Smooth muscle cell (in vitro differentiated cells): ENCODE data around the gene UBXN10. TPM values are rescaled to one million over a fixed set of nuclear protein-coding genes. Genes with fewer than 3 reads are reported as not detected.

Experiments used
- DNase-seq: peaks from one replicate; lab custom pipeline; 2025; ENCODE audit not compliant: unreplicated experiment; lab: John Stamatoyannopoulos, UW
- H2AFZ ChIP-seq: fragments of 200-600 bp; sonication (generic); 2 replicates; pipeline ENCODE4 v1.6.0; 2016; ENCODE audit warnings: antibody characterized with exemption, low read depth, mild to moderate bottlenecking
- H3F3A ChIP-seq: fragments of 200-600 bp; sonication (generic); 2 replicates; pipeline ENCODE4 v1.6.0; 2017; ENCODE audit warnings: antibody characterized with exemption, low read depth
- H3K27ac ChIP-seq: fragments of 200-600 bp; sonication (generic); 2 replicates; pipeline ENCODE4 v1.5.1; 2016; ENCODE audit warnings: low read depth, mild to moderate bottlenecking
- H3K27me3 ChIP-seq: fragments of 200-600 bp; sonication (generic); 2 replicates; pipeline ENCODE4 v1.6.1; 2016; ENCODE audit warnings: low read depth, mild to moderate bottlenecking
- H3K36me3 ChIP-seq: fragments of 200-600 bp; sonication (generic); 2 replicates; pipeline ENCODE4 v1.5.1; 2016; ENCODE audit warnings: low read depth
- H3K4me1 ChIP-seq: fragments of 200-600 bp; sonication (generic); 2 replicates; pipeline ENCODE4 v1.5.1; 2016; ENCODE audit warnings: low read depth
- H3K4me2 ChIP-seq: fragments of 200-600 bp; sonication (generic); 2 replicates; pipeline ENCODE4 v1.6.0; 2016; ENCODE audit warnings: mild to moderate bottlenecking
- H3K4me3 ChIP-seq: fragments of 200-600 bp; sonication (generic); 2 replicates; pipeline ENCODE4 v1.5.1; 2016; ENCODE audit warnings: mild to moderate bottlenecking
- H3K79me2 ChIP-seq: fragments of 200-600 bp; sonication (generic); 2 replicates; pipeline ENCODE4 v1.6.0; 2016; ENCODE audit warnings: low read depth, mild to moderate bottlenecking
- H3K9ac ChIP-seq: fragments of 200-600 bp; sonication (generic); 2 replicates; pipeline ENCODE4 v1.6.0; 2016; ENCODE audit warnings: low read depth
- H3K9me3 ChIP-seq: fragments of 200-600 bp; sonication (generic); replicated peaks from 2 replicates; pipeline ENCODE4 v1.5.1; 2016; ENCODE audit warnings: low read depth
- H4K20me1 ChIP-seq: fragments of 200-600 bp; sonication (generic); 2 replicates; pipeline ENCODE4 v1.6.0; 2016; ENCODE audit warnings: low read depth
- WGBS: methylation state at CpG from one replicate; pipeline ENCODE4 v1.1.7; 2016; ENCODE audit warnings: low lambda C conversion rate; 5-methylcytosine and 5-hydroxymethylcytosine counted together
- polyA plus RNA-seq: library from polyadenylated mRNA; unstranded; fragments of >200 nt; fragmentation: Nextera tagmentation; extraction: Ambion mirVana; gene quantifications from 2 replicates; pipeline ENCODE4 v1.2.1, GENCODE V29; 2016
- total RNA-seq: library from RNA; depleted of rRNA; stranded (reverse); fragments of >200 nt; gene quantifications from 2 replicates; pipeline ENCODE4 v1.2.3, GENCODE V29; 2014
- TF ChIP-seq, protein P1 (sequence below): fragments of 200-600 bp; sonication (generic); IDR thresholded peaks from 2 replicates; pipeline ENCODE4 v1.5.1; 2017; ENCODE audit warnings: borderline replicate concordance, mild to moderate bottlenecking, antibody characterized with exemption; ENCODE audit not compliant: insufficient read depth, poor library complexity, severe bottlenecking

The UBXN10 gene
- total and polyA plus RNA-seq, 2 experiments from 2014 or later, result 0.36 to 0.49 TPM

GRCh38 chr1:20160034-20160433 lies 25.9 kb upstream of the UBXN10 start:
- Histone ChIP-seq H3K4me1 (no peaks in the 10 kb centered on the region), H3K79me2 (no peaks in the 10 kb centered on the region), H2AFZ (no peak overlapping the region), H3F3A (no peaks in the 10 kb centered on the region), H3K4me2 (no peak overlapping the region), H3K27me3 (no peaks in the 10 kb centered on the region), H3K9ac (no peak overlapping the region), H3K36me3 (no peaks in the 10 kb centered on the region), H4K20me1 (no peaks in the 10 kb centered on the region), H3K27ac (no peak overlapping the region), H3K4me3 (no peak overlapping the region), H3K9me3 (peaks cover 8% of the 10 kb centered on the region)
- DNase-seq, result no peak
- WGBS, result 88% methylated on average over 1 of the region's 1 CpG
- TF ChIP-seq, protein P1, sequence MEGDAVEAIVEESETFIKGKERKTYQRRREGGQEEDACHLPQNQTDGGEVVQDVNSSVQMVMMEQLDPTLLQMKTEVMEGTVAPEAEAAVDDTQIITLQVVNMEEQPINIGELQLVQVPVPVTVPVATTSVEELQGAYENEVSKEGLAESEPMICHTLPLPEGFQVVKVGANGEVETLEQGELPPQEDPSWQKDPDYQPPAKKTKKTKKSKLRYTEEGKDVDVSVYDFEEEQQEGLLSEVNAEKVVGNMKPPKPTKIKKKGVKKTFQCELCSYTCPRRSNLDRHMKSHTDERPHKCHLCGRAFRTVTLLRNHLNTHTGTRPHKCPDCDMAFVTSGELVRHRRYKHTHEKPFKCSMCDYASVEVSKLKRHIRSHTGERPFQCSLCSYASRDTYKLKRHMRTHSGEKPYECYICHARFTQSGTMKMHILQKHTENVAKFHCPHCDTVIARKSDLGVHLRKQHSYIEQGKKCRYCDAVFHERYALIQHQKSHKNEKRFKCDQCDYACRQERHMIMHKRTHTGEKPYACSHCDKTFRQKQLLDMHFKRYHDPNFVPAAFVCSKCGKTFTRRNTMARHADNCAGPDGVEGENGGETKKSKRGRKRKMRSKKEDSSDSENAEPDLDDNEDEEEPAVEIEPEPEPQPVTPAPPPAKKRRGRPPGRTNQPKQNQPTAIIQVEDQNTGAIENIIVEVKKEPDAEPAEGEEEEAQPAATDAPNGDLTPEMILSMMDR, result no peak

- no peaks in the 10 kb centered on the region for H3K4me1 ChIP-seq
- H2AFZ ChIP-seq, result no peak overlapping the region
- no peak overlapping the region for H3K9ac ChIP-seq
- no peaks in the 10 kb centered on the region for H4K20me1 ChIP-seq
- no peaks in the 10 kb centered on the region for H3F3A ChIP-seq
- no peak overlapping the region for H3K4me2 ChIP-seq
- TF ChIP-seq, protein P1, result no peak
- 88% methylated on average over 15 of the region's 15 CpGs for WGBS
- H3K36me3 ChIP-seq, result no peaks in the 10 kb centered on the region
- H3K9me3 ChIP-seq, result peaks cover 8% of the 10 kb centered on the region
- H3K79me2 ChIP-seq, result no peaks in the 10 kb centered on the region
- no peak for DNase-seq
- H3K27me3 ChIP-seq, result no peaks in the 10 kb centered on the region
- H3K4me3 ChIP-seq, result no peak overlapping the region
- H3K27ac ChIP-seq, result no peak overlapping the region
These were observed 21.1 kb upstream of the UBXN10 start for GRCh38 chr1:20164694-20165202.

GRCh38 chr1:20165522-20165951 lies 20.4 kb upstream of the UBXN10 start:
- Histone ChIP-seq H3K27me3 (no peaks in the 10 kb centered on the region), H2AFZ (no peak overlapping the region), H3K79me2 (no peaks in the 10 kb centered on the region), H3K4me2 (no peak overlapping the region), H3K36me3 (no peaks in the 10 kb centered on the region), H3K9me3 (peaks cover 2% of the 10 kb centered on the region), H4K20me1 (no peaks in the 10 kb centered on the region), H3K27ac (no peak overlapping the region), H3F3A (no peaks in the 10 kb centered on the region), H3K9ac (no peak overlapping the region), H3K4me1 (no peaks in the 10 kb centered on the region), H3K4me3 (no peak overlapping the region)
- no peak for DNase-seq
- WGBS, result 93% methylated on average over 16 of the region's 16 CpGs
- TF ChIP-seq, protein P1, result peak; percentile 19

DNA sequence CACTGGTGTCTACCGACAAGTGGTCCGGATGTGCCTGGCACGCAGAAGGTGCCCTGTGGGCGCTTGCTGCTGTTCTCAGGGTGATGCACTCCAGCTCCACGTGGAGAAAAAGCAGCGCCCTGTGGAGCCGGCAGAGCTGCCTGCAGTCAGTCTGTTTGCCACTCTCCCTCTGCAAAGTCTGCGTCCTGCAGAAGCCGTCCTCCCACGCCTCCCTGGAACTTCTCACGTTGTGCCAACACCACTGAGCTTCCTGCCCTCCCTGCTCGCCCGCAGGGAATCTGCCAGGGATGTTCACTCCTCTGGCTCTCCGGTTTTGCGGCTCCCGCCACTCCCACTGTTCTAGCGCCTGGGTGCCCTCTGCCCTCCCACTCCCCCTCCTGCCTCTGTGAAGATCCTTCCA lies 19.8 kb upstream of the UBXN10 start:
- Histone ChIP-seq H4K20me1 (no peaks in the 10 kb centered on the region), H3K9me3 (no peaks in the 10 kb centered on the region), H3K4me2 (no peak overlapping the region), H3K4me1 (no peaks in the 10 kb centered on the region), H3K9ac (no peak overlapping the region), H3F3A (no peaks in the 10 kb centered on the region), H3K27ac (no peak overlapping the region), H2AFZ (no peak overlapping the region), H3K4me3 (no peak overlapping the region), H3K36me3 (no peaks in the 10 kb centered on the region), H3K79me2 (no peaks in the 10 kb centered on the region), H3K27me3 (no peaks in the 10 kb centered on the region)
- DNase-seq, result no peak
- 84% methylated on average over 17 of the region's 17 CpGs for WGBS
- TF ChIP-seq, protein P1, result no peak
